Left renal cortex interstitium (tissue), 4 donors: ENCODE data around the gene DNAH7. TPM values are rescaled to one million over a fixed set of nuclear protein-coding genes. Genes with fewer than 3 reads are reported as not detected.

Experiments
- polyA plus RNA-seq, 4 donors: library from polyadenylated mRNA; unstranded; fragments of 120-200 nt; gene quantifications; one replicate each; pipeline ENCODE4 v1.2.1, GENCODE V29; 2013; ENCODE audit not compliant: insufficient read length in 4 of 4

Gene DNAH7
- polyA plus RNA-seq, 4 donors = 5.3 to 9.4 (median 8.5) TPM

Other genes starting within 250 kb of the DNAH7 start
- gene STK17B, start 102.7 kb upstream of the DNAH7 start, polyA plus RNA-seq = 10 to 100 TPM in 3 of 4 donors, 1 to 10 TPM in 1; 9.4 to 13.2 (median 10.6) TPM